Upper lobe of left lung (tissue), 4 donors: ENCODE measurements around the gene OR10X1.

Experiments
- POLR2A ChIP-seq, 4 donors: fragments of 450-650 bp; IDR thresholded peaks; one replicate each; pipeline ENCODE4 v1.5.1; 2016 to 2017; ENCODE audit warnings: antibody characterized with exemption in 4 of 4, mild to moderate bottlenecking in 2 of 4
- POLR2AphosphoS5 ChIP-seq, 2 donors: sonication (generic); formaldehyde crosslinking; IDR thresholded peaks; one replicate each; pipeline ENCODE4 v1.5.1; 2017; ENCODE audit warnings: antibody characterized with exemption in 2 of 2
- TF ChIP-seq, protein P1 (sequence below), 6 experiments: fragments of 450-650 bp in 4 of 6; fragments of 200-600 bp in 2 of 6; sonication (generic) in 2 of 6; IDR thresholded peaks; one replicate each; pipeline ENCODE4 v1.5.1; 2016 to 2019; ENCODE audit warnings: antibody characterized with exemption in 6 of 6

DNA sequence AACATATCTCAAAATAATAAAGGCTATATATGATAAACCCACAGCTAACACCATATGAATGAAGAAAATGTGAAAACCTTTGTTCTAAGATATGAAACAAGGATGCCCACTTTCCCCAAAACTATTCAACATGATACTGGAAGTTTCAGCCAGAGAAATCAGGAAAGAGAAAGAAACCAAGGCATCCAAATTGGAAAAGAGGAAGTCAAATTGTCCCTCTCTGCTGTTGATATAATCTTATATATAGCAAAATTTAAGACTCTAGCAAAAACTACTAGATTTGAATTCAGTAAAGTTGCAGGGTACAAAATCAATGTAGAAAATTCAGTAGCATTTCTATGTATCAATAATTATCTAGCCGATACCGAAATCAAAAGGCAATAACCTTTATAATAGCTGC is 21.0 kb upstream of the OR10X1 start:
- TF ChIP-seq POLR2A (IDR thresholded peaks at IDR 0.05) (no peak), POLR2AphosphoS5 (IDR thresholded peaks at IDR 0.05) (no peak)
- TF ChIP-seq, protein P1, sequence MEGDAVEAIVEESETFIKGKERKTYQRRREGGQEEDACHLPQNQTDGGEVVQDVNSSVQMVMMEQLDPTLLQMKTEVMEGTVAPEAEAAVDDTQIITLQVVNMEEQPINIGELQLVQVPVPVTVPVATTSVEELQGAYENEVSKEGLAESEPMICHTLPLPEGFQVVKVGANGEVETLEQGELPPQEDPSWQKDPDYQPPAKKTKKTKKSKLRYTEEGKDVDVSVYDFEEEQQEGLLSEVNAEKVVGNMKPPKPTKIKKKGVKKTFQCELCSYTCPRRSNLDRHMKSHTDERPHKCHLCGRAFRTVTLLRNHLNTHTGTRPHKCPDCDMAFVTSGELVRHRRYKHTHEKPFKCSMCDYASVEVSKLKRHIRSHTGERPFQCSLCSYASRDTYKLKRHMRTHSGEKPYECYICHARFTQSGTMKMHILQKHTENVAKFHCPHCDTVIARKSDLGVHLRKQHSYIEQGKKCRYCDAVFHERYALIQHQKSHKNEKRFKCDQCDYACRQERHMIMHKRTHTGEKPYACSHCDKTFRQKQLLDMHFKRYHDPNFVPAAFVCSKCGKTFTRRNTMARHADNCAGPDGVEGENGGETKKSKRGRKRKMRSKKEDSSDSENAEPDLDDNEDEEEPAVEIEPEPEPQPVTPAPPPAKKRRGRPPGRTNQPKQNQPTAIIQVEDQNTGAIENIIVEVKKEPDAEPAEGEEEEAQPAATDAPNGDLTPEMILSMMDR (IDR thresholded peaks at IDR 0.05) = no peak
